ENCODE data around the gene ARHGEF38.

ARHGEF38 gene

DNA sequence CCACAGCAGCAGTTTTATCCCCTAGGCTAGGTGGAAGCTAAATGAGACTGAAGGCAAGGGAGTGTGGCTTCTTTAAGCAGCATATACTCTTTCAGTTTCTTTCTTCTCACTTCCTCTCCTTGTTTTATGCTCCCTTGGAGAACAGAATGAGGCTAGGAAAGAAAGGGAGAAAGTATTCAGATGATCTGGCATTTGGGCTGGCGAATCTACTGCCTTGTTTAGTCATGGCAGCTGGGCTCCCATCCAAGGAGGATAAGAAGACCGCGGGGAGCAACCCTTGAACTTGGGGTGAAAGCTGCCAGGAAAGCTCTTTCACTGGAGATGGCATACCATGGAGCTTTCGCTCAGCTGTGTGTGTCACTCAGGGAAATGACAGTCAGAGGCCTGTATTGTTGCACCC, 72.1 kb downstream of the ARHGEF38 start:
- H3K4me2 ChIP-seq (ENCODE audit: low read length), result no peak overlapping the region
- no peak overlapping the region for H3K14ac ChIP-seq (ENCODE audit: low read length)
- H3K9ac ChIP-seq (ENCODE audit: low read length), result no peak overlapping the region
- no peak overlapping the region for H3K4me3 ChIP-seq (ENCODE audit: low read depth, low read length)
- H3K4me1 ChIP-seq (ENCODE audit: control insufficient read depth in 1 of 2, insufficient read depth in 2 of 2, low read length in 2 of 2), result no peaks in the 10 kb centered on the region
- H3K23ac ChIP-seq (ENCODE audit: low read length), result no peak overlapping the region
- no peaks in the 10 kb centered on the region for H3K79me2 ChIP-seq (ENCODE audit: control insufficient read depth, insufficient read depth, low read length, poor library complexity)
- DNase-seq, result no peak
- no peak overlapping the region for H4K91ac ChIP-seq (ENCODE audit: low read depth, low read length)
- no peaks in the 10 kb centered on the region for H3K79me1 ChIP-seq (ENCODE audit: low read length)
- no peak overlapping the region for H2AFZ ChIP-seq (ENCODE audit: insufficient read depth, low read length, poor library complexity)
- no peak overlapping the region for H4K12ac ChIP-seq (ENCODE audit: low read depth, low read length)
- H3K9me3 ChIP-seq (ENCODE audit: insufficient read depth, low read depth, low read length), result no peaks in the 10 kb centered on the region
- WGBS (ENCODE audit: extremely low coverage, insufficient coverage, insufficient read length), result no CpG with 5 or more reads among the region's 4 CpGs
- H2BK12ac ChIP-seq (ENCODE audit: low read length), result no peak overlapping the region
- no peak overlapping the region for H3K18ac ChIP-seq (ENCODE audit: low read length)
- H2AK5ac ChIP-seq (ENCODE audit: low read length), result no peak overlapping the region
- H3K36me3 ChIP-seq (ENCODE audit: control insufficient read depth in 1 of 2, insufficient read depth in 2 of 2, low read length in 2 of 2), result no peaks in the 10 kb centered on the region
- H2BK120ac ChIP-seq (ENCODE audit: insufficient read depth, low read length, poor library complexity), result no peak overlapping the region
- no peak overlapping the region for H3K27ac ChIP-seq (ENCODE audit: low read depth, low read length)
- H3K27me3 ChIP-seq (ENCODE audit: insufficient read depth, low read length), result no peaks in the 10 kb centered on the region
- no peak overlapping the region for H2BK5ac ChIP-seq (ENCODE audit: low read depth, low read length, poor library complexity)
- H4K8ac ChIP-seq (ENCODE audit: low read depth, low read length), result no peak overlapping the region
- no peak overlapping the region for H3K4ac ChIP-seq (ENCODE audit: low read depth, low read length)

DNA sequence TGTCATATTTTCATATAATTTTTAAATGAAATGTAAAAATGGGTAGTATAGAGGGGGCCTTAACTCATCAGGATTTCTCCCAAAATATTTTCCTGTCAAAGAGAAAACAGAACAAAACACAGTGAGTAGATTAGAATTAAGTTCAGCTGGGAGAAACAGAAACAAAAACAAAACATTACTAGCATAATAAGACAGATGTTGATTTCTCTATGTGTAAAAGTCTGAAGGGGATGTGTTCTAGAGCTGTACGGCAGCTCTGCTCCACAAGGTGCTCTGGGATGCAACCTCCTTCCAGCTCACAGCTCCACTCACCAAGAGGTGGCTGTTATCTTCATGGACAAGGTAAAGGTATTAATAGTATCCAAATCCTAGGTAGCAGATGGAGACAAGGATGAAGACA, 72.8 kb downstream of the ARHGEF38 start:
- Histone ChIP-seq H3K4me2 (ENCODE audit: low read length) (no peak overlapping the region), H2BK120ac (ENCODE audit: insufficient read depth, low read length, poor library complexity) (no peak overlapping the region)

DNA sequence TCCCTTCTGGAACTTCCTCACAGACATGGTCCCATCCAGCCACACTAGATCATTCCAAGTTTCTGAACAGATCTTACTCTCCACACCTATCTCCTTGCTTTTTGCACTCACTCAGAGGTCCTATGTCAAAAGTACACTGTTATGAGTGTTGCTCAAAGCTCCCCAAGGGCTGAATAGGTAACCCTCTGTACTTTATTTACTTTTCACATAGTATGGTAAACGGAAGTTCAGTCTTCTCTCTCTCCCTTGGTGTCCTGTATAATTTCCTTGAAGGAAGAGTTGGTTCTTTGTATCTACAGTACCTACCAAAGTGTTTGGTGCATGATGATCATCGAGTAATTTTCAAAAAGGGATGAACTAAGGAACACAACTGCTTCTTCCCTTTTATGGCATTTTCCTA, 74.4 kb downstream of the ARHGEF38 start:
- Histone ChIP-seq H3K4me2 (ENCODE audit: low read length) (no peak overlapping the region), H3K18ac (ENCODE audit: low read length) (no peak overlapping the region), H4K8ac (ENCODE audit: low read depth, low read length) (no peak overlapping the region), H3K9ac (ENCODE audit: low read length) (no peak overlapping the region), H4K12ac (ENCODE audit: low read depth, low read length) (no peak overlapping the region), H3K4me3 (ENCODE audit: low read depth, low read length) (no peak overlapping the region), H3K9me3 (ENCODE audit: insufficient read depth, low read depth, low read length) (no peaks in the 10 kb centered on the region), H2AFZ (ENCODE audit: insufficient read depth, low read length, poor library complexity) (no peak overlapping the region), H2BK120ac (ENCODE audit: insufficient read depth, low read length, poor library complexity) (no peak overlapping the region), H2AK5ac (ENCODE audit: low read length) (no peak overlapping the region), H3K36me3 (ENCODE audit: control insufficient read depth in 1 of 2, insufficient read depth in 2 of 2, low read length in 2 of 2) (no peaks in the 10 kb centered on the region), H3K79me1 (ENCODE audit: low read length) (peaks cover 2% of the 10 kb centered on the region), H3K4me1 (ENCODE audit: control insufficient read depth in 1 of 2, insufficient read depth in 2 of 2, low read length in 2 of 2) (no peaks in the 10 kb centered on the region), H3K27me3 (ENCODE audit: insufficient read depth, low read length) (no peaks in the 10 kb centered on the region), H3K27ac (ENCODE audit: low read depth, low read length) (no peak overlapping the region), H4K91ac (ENCODE audit: low read depth, low read length) (no peak overlapping the region), H3K79me2 (ENCODE audit: control insufficient read depth, insufficient read depth, low read length, poor library complexity) (no peaks in the 10 kb centered on the region), H3K23ac (ENCODE audit: low read length) (no peak overlapping the region), H3K4ac (ENCODE audit: low read depth, low read length) (no peak overlapping the region), H2BK12ac (ENCODE audit: low read length) (no peak overlapping the region), H3K14ac (ENCODE audit: low read length) (no peak overlapping the region), H2BK5ac (ENCODE audit: low read depth, low read length, poor library complexity) (no peak overlapping the region)
- WGBS (ENCODE audit: extremely low coverage, insufficient coverage, insufficient read length), result no CpG with 5 or more reads among the region's 2 CpGs
- DNase-seq, result no peak

More for the DNA sequence above, 72.8 kb downstream of the ARHGEF38 start:
- no CpG with 5 or more reads among the region's 1 CpG for WGBS (ENCODE audit: extremely low coverage, insufficient coverage, insufficient read length)
- H4K91ac ChIP-seq (ENCODE audit: low read depth, low read length), result no peak overlapping the region
- DNase-seq, result no peak
- H3K18ac ChIP-seq (ENCODE audit: low read length), result no peak overlapping the region
- H3K79me1 ChIP-seq (ENCODE audit: low read length), result no peaks in the 10 kb centered on the region
- no peaks in the 10 kb centered on the region for H3K9me3 ChIP-seq (ENCODE audit: insufficient read depth, low read depth, low read length)
- no peaks in the 10 kb centered on the region for H3K4me1 ChIP-seq (ENCODE audit: control insufficient read depth in 1 of 2, insufficient read depth in 2 of 2, low read length in 2 of 2)
- H3K9ac ChIP-seq (ENCODE audit: low read length), result no peak overlapping the region
- H2AK5ac ChIP-seq (ENCODE audit: low read length), result no peak overlapping the region
- H4K12ac ChIP-seq (ENCODE audit: low read depth, low read length), result no peak overlapping the region
- no peak overlapping the region for H3K23ac ChIP-seq (ENCODE audit: low read length)
- H3K79me2 ChIP-seq (ENCODE audit: control insufficient read depth, insufficient read depth, low read length, poor library complexity), result no peaks in the 10 kb centered on the region
- no peak overlapping the region for H3K4me3 ChIP-seq (ENCODE audit: low read depth, low read length)
- no peak overlapping the region for H2BK5ac ChIP-seq (ENCODE audit: low read depth, low read length, poor library complexity)
- no peaks in the 10 kb centered on the region for H3K27me3 ChIP-seq (ENCODE audit: insufficient read depth, low read length)
- no peak overlapping the region for H3K27ac ChIP-seq (ENCODE audit: low read depth, low read length)
- no peaks in the 10 kb centered on the region for H3K36me3 ChIP-seq (ENCODE audit: control insufficient read depth in 1 of 2, insufficient read depth in 2 of 2, low read length in 2 of 2)
- no peak overlapping the region for H4K8ac ChIP-seq (ENCODE audit: low read depth, low read length)
- H3K14ac ChIP-seq (ENCODE audit: low read length), result no peak overlapping the region
- H3K4ac ChIP-seq (ENCODE audit: low read depth, low read length), result no peak overlapping the region
- H2BK12ac ChIP-seq (ENCODE audit: low read length), result no peak overlapping the region
- H2AFZ ChIP-seq (ENCODE audit: insufficient read depth, low read length, poor library complexity), result no peak overlapping the region

DNA sequence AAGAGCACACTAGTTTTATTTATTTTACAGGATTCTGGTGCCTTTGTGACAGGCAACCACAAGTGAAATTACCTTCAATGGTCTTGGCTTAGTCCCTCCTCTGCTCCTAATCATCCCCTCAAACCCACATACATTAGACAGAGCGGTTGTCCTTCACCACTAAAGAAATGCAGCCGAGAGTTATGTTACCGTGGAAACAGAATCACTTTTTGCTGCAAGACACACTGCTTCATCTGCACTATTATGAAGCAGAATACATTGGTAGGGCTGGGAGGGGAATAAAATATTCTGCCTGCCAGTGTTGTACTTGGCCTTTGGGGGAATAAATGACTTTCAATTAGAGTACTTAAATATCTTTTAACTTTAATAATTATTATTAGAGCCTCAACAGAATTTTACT, 75.2 kb downstream of the ARHGEF38 start:
- no peak overlapping the region for H3K27ac ChIP-seq (ENCODE audit: low read depth, low read length)
- WGBS (ENCODE audit: extremely low coverage, insufficient coverage, insufficient read length), result no CpG with 5 or more reads among the region's 3 CpGs

More for the DNA sequence above, 75.2 kb downstream of the ARHGEF38 start:
- Histone ChIP-seq H3K23ac (ENCODE audit: low read length) (no peak overlapping the region), H3K79me2 (ENCODE audit: control insufficient read depth, insufficient read depth, low read length, poor library complexity) (no peaks in the 10 kb centered on the region), H3K14ac (ENCODE audit: low read length) (no peak overlapping the region), H3K4me1 (ENCODE audit: control insufficient read depth in 1 of 2, insufficient read depth in 2 of 2, low read length in 2 of 2) (no peaks in the 10 kb centered on the region), H3K4me2 (ENCODE audit: low read length) (no peak overlapping the region), H4K8ac (ENCODE audit: low read depth, low read length) (no peak overlapping the region), H2AFZ (ENCODE audit: insufficient read depth, low read length, poor library complexity) (no peak overlapping the region), H3K36me3 (ENCODE audit: control insufficient read depth in 1 of 2, insufficient read depth in 2 of 2, low read length in 2 of 2) (no peaks in the 10 kb centered on the region), H3K4ac (ENCODE audit: low read depth, low read length) (no peak overlapping the region), H2BK12ac (ENCODE audit: low read length) (no peak overlapping the region), H3K79me1 (ENCODE audit: low read length) (peaks cover 2% of the 10 kb centered on the region), H2AK5ac (ENCODE audit: low read length) (no peak overlapping the region), H3K27me3 (ENCODE audit: insufficient read depth, low read length) (no peaks in the 10 kb centered on the region), H3K9ac (ENCODE audit: low read length) (no peak overlapping the region), H3K18ac (ENCODE audit: low read length) (no peak overlapping the region), H3K4me3 (ENCODE audit: low read depth, low read length) (no peak overlapping the region), H4K12ac (ENCODE audit: low read depth, low read length) (no peak overlapping the region), H2BK5ac (ENCODE audit: low read depth, low read length, poor library complexity) (no peak overlapping the region), H4K91ac (ENCODE audit: low read depth, low read length) (no peak overlapping the region), H2BK120ac (ENCODE audit: insufficient read depth, low read length, poor library complexity) (no peak overlapping the region), H3K9me3 (ENCODE audit: insufficient read depth, low read depth, low read length) (no peaks in the 10 kb centered on the region)
- DNase-seq, result no peak
